Measurements from ENCODE around the gene ZNF836. TPM values are rescaled to one million over a fixed set of nuclear protein-coding genes. Genes with fewer than 3 reads are reported as not detected.

Gene ZNF836
- total and polyA plus RNA-seq, 3 experiments from 2014 or later: 10.6 to 17.1 (median 12.5) TPM

DNA sequence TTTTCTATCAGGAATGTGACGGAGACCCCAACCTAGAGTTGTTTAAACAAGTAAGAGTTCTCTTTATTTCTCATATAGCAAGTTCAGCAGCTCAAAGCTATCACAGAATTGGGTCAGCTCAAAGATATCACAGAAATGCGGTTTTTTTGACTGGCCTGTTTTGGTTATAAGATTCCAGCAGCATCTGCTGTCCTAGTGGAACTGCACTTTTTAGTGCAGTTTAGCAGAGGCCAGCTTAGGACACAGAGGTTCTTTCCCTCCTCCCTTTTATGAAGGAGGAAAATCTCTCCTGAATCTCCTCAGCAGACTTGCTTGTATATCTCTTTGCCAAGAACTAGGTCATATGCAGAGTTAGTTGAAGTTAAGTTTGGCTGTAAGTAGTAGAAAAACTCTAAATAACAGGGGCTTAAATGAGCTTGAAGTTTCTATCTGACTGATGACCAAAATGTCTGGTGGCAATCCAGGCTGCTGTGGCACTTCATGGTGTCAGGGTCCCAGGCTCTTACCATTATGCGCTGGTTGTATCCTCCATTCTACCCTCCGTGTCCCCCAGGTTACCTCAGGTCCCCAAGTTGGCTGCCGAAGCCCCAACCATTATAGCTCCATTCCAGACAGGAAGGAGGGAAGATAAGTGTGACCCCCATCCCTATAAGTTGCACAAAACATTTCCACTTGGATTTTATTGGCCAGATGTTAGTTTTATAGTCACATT, 25.0 kb upstream of the ZNF836 start:
- peaks cover 55 to 93% (median 84%) of the 10 kb centered on the region in 3 donors for H3K4me1 Mint-ChIP-seq
- Histone ChIP-seq H3K36me3 (ENCODE audit: insufficient read depth, low read length) (peaks cover 40% of the 10 kb centered on the region), H3K9me3 (ENCODE audit: low read length) (no peaks in the 10 kb centered on the region), H3K4me3 (ENCODE audit: low read length) (no peak overlapping the region), H3K4me1 (ENCODE audit: insufficient read depth, low read length) (peaks cover 38% of the 10 kb centered on the region), H3K27me3 (ENCODE audit: insufficient read depth, low read length, poor library complexity, severe bottlenecking) (no peaks in the 10 kb centered on the region), H3K27ac (ENCODE audit: low read depth, low read length) (no peak overlapping the region)
- peaks cover 0 to 83% (median 8%) of the 10 kb centered on the region in 3 donors for H3K36me3 Mint-ChIP-seq
- no peaks in the 10 kb centered on the region for H3K9me3 Mint-ChIP-seq
- peaks cover 0 to 1% of the 10 kb centered on the region in 2 donors for H3K27me3 Mint-ChIP-seq
- ChIA-PET POLR2A (no interaction called here), CTCF (no interaction called here)
- no peak for DNase-seq
- H3K4me3 Mint-ChIP-seq: peak overlapping the region in 2 of 7 donors; percentile 36 to 39
- peak overlapping the region in 2 of 8 donors; percentile 39 to 63 for H3K27ac Mint-ChIP-seq

DNA sequence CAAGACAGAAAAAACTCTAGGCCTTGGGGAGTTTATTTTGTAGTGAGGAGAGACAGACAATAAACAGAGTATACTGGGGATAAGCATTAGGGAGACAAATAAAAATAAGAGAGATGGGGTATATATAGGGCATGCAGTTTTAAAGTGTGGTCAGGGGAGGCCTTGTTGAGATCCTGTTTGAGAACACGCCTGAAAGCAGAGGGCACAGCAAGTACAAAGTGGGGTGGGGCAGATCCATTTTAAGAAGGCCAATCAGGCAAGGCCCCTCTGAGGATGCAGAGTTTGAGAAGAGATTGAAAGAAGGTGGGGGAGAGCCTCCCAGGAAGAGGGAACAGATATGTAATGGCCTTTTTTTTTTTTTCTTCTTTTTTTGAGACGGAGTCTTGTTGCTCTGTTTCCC, 20.5 kb upstream of the ZNF836 start:
- peaks cover 49 to 72% (median 71%) of the 10 kb centered on the region in 3 donors for H3K4me1 Mint-ChIP-seq
- ChIA-PET CTCF (interaction anchor here (1.1 kb wide), 1 partner anchor 19 kb away, joined by 3 read pairs; no protein-coding TSS in a partner anchor), POLR2A (no interaction called here)
- Histone ChIP-seq H3K9me3 (ENCODE audit: low read length) (no peaks in the 10 kb centered on the region), H3K36me3 (ENCODE audit: insufficient read depth, low read length) (peaks cover 30% of the 10 kb centered on the region), H3K27ac (ENCODE audit: low read depth, low read length) (no peak overlapping the region), H3K4me1 (ENCODE audit: insufficient read depth, low read length) (peaks cover 55% of the 10 kb centered on the region), H3K4me3 (ENCODE audit: low read length) (no peak overlapping the region), H3K27me3 (ENCODE audit: insufficient read depth, low read length, poor library complexity, severe bottlenecking) (no peaks in the 10 kb centered on the region)
- DNase-seq: no peak
- H3K27ac Mint-ChIP-seq: peak overlapping the region in 5 of 8 donors; percentile 10 to 100 (median 99)
- H3K4me3 Mint-ChIP-seq: peak overlapping the region; percentile 69 to 99 (median 96)
- peaks cover 0 to 57% (median 8%) of the 10 kb centered on the region in 3 donors for H3K36me3 Mint-ChIP-seq
- H3K9me3 Mint-ChIP-seq: no peaks in the 10 kb centered on the region
- H3K27me3 Mint-ChIP-seq: peaks cover 0 to 1% of the 10 kb centered on the region in 2 donors

DNA sequence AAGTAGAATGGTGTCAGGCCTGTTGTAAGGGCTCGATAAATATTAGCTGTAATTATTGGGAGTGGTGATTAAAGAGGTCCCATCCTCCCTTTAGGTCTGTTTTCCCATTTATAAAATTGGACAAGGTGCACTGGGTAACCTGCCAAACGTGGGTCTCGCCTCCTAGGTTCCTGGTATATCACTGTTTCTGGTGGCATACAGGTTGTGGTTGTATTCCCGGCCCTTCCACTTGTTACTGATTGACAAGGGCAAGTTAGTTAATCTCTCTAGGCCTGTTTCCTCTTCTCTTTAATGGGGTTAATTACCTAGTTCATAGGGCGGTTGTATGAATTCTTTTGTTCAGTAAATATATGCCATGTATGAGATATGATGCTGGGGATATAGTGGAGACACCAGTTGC, 20.0 kb upstream of the ZNF836 start:
- ChIA-PET POLR2A (no interaction called here), CTCF (no interaction called here)
- Histone ChIP-seq H3K9me3 (ENCODE audit: low read length) (no peaks in the 10 kb centered on the region), H3K27me3 (ENCODE audit: insufficient read depth, low read length, poor library complexity, severe bottlenecking) (no peaks in the 10 kb centered on the region), H3K27ac (ENCODE audit: low read depth, low read length) (peak overlapping the region; percentile 98), H3K36me3 (ENCODE audit: insufficient read depth, low read length) (peaks cover 27% of the 10 kb centered on the region), H3K4me3 (ENCODE audit: low read length) (peak overlapping the region; percentile 92), H3K4me1 (ENCODE audit: insufficient read depth, low read length) (peaks cover 55% of the 10 kb centered on the region)
- H3K4me1 Mint-ChIP-seq: peaks cover 46 to 66% (median 65%) of the 10 kb centered on the region in 3 donors
- H3K4me3 Mint-ChIP-seq: peak overlapping the region; percentile 69 to 99 (median 96)
- DNase-seq: no peak
- H3K9me3 Mint-ChIP-seq: no peaks in the 10 kb centered on the region
- H3K27me3 Mint-ChIP-seq: peaks cover 0 to 1% of the 10 kb centered on the region in 2 donors
- peak overlapping the region in 7 of 8 donors; percentile 0 to 100 (median 99) for H3K27ac Mint-ChIP-seq
- H3K36me3 Mint-ChIP-seq: peaks cover 0 to 52% (median 8%) of the 10 kb centered on the region in 3 donors

DNA sequence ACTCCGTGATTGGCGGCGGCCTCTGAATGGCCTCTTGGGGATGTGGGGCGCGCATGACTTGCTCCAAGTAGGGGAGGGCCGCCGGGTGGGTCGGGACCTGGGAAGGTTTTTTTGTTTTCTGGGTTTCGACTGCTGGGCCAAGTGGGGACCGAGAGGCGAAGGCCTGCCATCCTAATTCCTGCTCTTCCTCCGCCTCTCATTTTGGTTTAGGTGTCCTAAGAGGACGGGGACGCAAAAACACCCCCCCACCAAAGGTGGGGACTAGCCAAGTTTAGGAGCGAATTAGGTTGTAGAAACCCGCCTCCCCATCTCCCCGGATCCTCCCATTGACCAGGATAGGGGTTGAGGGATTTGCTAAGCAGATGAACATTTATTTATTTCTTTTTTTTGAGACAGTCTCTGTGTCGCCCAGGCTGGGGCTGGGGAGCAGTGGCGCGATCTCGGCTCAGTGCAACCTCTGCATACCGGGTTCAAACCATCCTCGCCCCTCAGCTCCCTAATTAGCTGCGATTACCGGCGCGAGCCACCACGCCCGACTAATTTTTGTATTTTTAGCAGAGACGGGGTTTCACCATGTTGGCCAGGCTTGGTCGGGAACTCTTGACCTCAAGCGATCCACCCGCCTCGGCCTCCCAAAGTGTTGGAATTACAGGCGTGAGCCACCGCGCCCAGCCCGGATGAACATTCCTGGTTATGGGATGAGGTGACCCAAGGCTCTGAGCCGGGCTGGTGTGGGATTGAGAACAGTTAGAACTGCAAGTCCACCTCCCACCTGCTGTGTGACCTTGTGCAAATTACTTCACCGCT, 19.3 kb upstream of the ZNF836 start:
- Mint-ChIP-seq H3K27me3 (peaks cover 0 to 1% of the 10 kb centered on the region in 2 donors), H3K27ac (peak overlapping the region; percentile 91 to 100 (median 100)), H3K9me3 (no peaks in the 10 kb centered on the region), H3K36me3 (peaks cover 1 to 45% (median 8%) of the 10 kb centered on the region in 3 donors), H3K4me1 (peaks cover 46 to 61% (median 58%) of the 10 kb centered on the region in 3 donors), H3K4me3 (peak overlapping the region; percentile 84 to 99 (median 96))
- Histone ChIP-seq H3K27me3 (ENCODE audit: insufficient read depth, low read length, poor library complexity, severe bottlenecking) (no peaks in the 10 kb centered on the region), H3K36me3 (ENCODE audit: insufficient read depth, low read length) (peaks cover 20% of the 10 kb centered on the region), H3K4me3 (ENCODE audit: low read length) (peak overlapping the region; percentile 92), H3K9me3 (ENCODE audit: low read length) (no peaks in the 10 kb centered on the region), H3K4me1 (ENCODE audit: insufficient read depth, low read length) (peaks cover 52% of the 10 kb centered on the region), H3K27ac (ENCODE audit: low read depth, low read length) (peak overlapping the region; percentile 98)
- DNase-seq: no peak
- ChIA-PET POLR2A (no interaction called here), CTCF (no interaction called here)

DNA sequence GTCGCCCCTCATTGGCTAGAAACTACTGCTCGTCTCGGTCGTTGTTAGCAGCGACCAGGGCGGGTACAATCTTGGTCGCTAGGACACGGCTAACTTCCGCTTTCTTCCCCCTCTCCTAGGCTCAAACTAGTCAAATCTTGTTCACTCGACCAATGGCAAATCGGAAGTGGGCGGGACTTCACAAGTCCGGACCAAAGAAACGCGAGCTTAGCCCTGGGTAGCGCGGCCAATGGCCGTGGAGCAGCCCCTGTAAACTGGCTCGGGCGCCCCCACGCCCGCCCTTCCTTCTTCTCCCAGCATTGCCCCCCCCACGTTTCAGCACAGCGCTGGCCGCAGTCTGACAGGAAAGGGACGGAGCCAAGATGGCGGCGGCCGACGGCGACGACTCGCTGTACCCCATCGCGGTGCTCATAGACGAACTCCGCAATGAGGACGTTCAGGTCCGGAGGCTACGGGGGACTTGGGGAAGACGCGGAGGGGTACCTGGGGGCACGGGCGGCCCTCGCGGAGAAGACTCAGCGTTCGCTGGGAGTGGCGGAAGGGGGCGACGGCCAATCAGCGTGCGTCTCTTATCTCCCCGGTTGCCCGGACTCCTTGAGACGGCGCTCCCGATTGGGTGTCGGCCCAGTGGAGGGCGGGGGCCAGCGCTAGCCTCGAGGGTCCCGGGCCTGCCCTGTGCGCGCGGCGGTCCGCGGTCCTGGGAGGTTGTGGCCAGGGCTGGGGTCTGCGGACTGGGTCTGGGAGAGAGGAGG, 18.5 kb upstream of the ZNF836 start, which contains the start of gene PPP2R1A:
PPP2R1A (plus strand) TSS at position 318 of the 752 bp plus-strand sequence; CDS start at position 363, 45 bp downstream.
- peaks cover 14% of the 10 kb centered on the region for H3K36me3 ChIP-seq (ENCODE audit: insufficient read depth, low read length)
- no peaks in the 10 kb centered on the region for H3K27me3 ChIP-seq (ENCODE audit: insufficient read depth, low read length, poor library complexity, severe bottlenecking)
- H3K4me3 Mint-ChIP-seq: peak within 1 kb of the TSS; percentile 84 to 99 (median 96)
- CTCF ChIA-PET: interaction anchor here (1.0 to 1.8 kb wide), 5 partner anchors 12 to 52 kb away, joined by 3 to 9 read pairs (median 4); partner anchors contain the start of gene ZNF836
- peaks cover 4 to 37% (median 8%) of the 10 kb centered on the region in 3 donors for H3K36me3 Mint-ChIP-seq
- DNase-seq: peak; percentile 98 to 100 (median 98)
- H3K27me3 Mint-ChIP-seq: peaks cover 0 to 3% of the 10 kb centered on the region in 2 donors
- no peaks in the 10 kb centered on the region for H3K9me3 ChIP-seq (ENCODE audit: low read length)
- H3K4me1 Mint-ChIP-seq: peaks cover 42 to 54% (median 52%) of the 10 kb centered on the region in 3 donors
- POLR2A ChIA-PET: interaction anchor here (0.5 to 1.7 kb wide), 11 partner anchors 11 to 533 kb away, joined by 3 to 31 read pairs (median 7); partner anchors contain the start of genes ZNF432, ZNF615, ZNF616 and ZNF836
- H3K4me1 ChIP-seq (ENCODE audit: insufficient read depth, low read length): peaks cover 47% of the 10 kb centered on the region
- peak within 1 kb of the TSS; percentile 91 to 100 (median 100) for H3K27ac Mint-ChIP-seq
- no peaks in the 10 kb centered on the region for H3K9me3 Mint-ChIP-seq
- peak within 1 kb of the TSS; percentile 92 for H3K4me3 ChIP-seq (ENCODE audit: low read length)
- peak within 1 kb of the TSS; percentile 98 for H3K27ac ChIP-seq (ENCODE audit: low read depth, low read length)

DNA sequence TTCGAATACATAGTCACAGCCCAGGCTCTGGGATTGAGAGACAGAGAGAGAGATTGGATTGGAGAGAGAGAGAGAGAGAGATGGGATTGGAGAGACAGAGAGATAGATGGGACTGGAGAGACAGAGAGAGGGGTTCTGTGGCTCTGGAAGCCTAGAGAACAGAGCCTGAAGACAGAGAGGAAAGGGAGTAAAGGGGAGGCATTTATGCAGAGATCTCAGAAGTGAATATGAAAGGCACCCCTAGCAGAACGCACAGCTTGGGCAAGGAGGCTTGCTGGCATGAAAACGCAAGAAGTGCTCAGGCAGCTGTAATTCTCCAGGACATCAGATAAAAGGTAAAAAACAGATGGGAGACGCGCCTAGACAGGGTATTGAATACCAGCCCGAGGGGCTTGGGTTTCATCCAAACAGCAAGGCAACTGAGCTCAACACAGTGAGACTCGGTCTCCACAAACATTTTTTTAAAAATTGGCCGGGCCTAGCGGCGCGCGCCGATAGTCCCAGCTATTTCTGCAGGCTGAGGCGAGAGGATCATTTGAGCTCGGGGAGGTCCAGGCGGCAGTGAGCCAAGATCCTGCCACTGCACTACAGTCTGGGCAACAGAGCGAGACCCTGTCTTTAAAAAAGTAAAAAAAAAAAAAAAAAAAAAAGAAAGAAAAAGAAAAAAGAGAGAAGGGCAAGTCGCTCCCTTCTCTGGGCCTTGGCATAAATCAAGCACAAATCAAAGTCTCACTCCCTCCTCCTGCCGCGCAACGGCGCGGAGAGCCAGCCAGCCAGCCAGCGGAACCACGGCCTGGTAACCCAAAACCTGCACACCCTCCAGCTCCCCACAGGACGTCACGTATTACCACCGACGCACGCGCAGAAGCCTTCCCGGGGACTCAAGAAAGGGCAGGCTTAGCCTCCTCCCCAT, 17.7 kb upstream of the ZNF836 start:
- peak in 1 of 5 donors; percentile 97 for DNase-seq
- Mint-ChIP-seq H3K27me3 (peaks cover 0 to 2% of the 10 kb centered on the region in 2 donors), H3K27ac (peak overlapping the region; percentile 91 to 100 (median 100)), H3K36me3 (peaks cover 4 to 29% (median 7%) of the 10 kb centered on the region in 3 donors), H3K4me1 (peaks cover 34 to 46% (median 44%) of the 10 kb centered on the region in 3 donors), H3K9me3 (no peaks in the 10 kb centered on the region), H3K4me3 (peak overlapping the region; percentile 84 to 99 (median 96))
- ChIA-PET CTCF (interaction anchor here (0.6 to 1.8 kb wide), 8 partner anchors 9 to 544 kb away, joined by 3 to 9 read pairs (median 4); partner anchors contain the start of gene ZNF836), POLR2A (interaction anchor here (0.7 to 1.7 kb wide), 9 partner anchors 10 to 532 kb away, joined by 3 to 31 read pairs (median 8); partner anchors contain the start of genes ZNF432, ZNF615, ZNF616 and ZNF836)
- Histone ChIP-seq H3K27me3 (ENCODE audit: insufficient read depth, low read length, poor library complexity, severe bottlenecking) (no peaks in the 10 kb centered on the region), H3K9me3 (ENCODE audit: low read length) (no peaks in the 10 kb centered on the region), H3K36me3 (ENCODE audit: insufficient read depth, low read length) (peaks cover 11% of the 10 kb centered on the region), H3K4me1 (ENCODE audit: insufficient read depth, low read length) (peaks cover 39% of the 10 kb centered on the region), H3K4me3 (ENCODE audit: low read length) (peak overlapping the region; percentile 56), H3K27ac (ENCODE audit: low read depth, low read length) (peak overlapping the region; percentile 74)
